COLO829 (cell line): ENCODE data around the gene TESPA1.
"Not testable (repeated sequence)": the region's sequence is repeated elsewhere in the genome, so short reads cannot be mapped to it uniquely, and the experiment has no call there.

Experiments
- DNase-seq: peaks from one replicate; pipeline ENCODE4 v3.0.0; 2012; ENCODE audit warnings: low spot score

Gene TESPA1

DNA sequence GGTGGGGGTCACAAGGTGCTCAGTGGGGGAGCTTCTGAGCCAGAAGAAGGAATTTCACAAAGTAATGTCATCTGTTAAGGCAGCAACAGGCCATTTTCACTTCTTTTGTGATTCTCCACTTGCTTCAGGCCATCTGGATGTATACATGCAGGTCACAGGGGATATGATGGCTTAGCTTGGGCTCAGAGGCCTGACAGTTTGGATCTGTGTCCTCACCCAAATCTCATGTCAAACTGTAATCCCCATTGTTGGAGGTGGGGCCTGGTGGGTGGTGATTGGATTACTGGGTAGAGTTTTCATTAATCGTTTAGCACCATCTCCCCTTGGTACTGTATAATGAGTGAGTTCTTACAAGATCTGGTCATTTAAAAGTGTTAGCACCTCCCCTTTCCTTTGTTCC lies 36.4 kb downstream of the TESPA1 start:
- no peak for DNase-seq

DNA sequence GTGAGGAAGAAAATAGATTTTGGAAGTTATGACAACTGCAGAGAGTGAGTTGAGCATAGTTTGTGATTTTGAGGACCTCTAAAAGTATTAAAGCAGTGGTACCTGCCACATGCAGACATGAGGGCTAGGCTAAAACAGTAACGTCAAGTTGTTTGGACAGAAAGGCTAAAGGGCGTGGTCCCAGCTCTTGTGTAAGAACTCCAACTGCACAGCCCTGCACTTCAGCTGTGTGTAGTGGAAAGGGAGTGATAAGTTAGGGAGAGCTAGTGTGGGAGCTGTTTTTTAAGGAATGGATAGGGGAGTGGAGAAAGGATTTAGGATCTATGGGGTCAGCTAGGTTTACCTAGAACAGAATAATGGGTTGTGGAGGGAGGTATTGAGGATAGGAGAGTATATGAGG lies 39.5 kb downstream of the TESPA1 start:
- no peak for DNase-seq

DNA sequence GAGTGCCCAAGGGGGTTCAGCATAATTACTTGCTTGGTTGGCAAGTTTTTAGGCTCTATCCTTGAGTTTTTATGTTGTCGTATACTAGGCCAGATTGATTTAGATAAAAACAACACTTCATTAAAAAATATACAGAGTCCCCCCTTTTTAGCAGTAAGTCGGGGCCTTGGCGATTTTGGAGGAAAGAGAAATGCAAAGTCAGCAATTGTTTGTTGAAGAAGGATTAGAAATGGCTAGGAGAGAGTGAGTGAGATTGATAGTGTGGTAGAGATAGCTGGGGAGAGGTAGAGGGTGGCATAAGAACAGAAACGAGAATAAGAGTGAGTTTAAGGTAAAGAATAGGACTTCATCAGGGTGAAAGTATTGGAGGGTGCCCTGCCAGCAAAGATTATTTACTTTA lies 41.3 kb downstream of the TESPA1 start:
- DNase-seq, result not testable (repeated sequence)

DNA sequence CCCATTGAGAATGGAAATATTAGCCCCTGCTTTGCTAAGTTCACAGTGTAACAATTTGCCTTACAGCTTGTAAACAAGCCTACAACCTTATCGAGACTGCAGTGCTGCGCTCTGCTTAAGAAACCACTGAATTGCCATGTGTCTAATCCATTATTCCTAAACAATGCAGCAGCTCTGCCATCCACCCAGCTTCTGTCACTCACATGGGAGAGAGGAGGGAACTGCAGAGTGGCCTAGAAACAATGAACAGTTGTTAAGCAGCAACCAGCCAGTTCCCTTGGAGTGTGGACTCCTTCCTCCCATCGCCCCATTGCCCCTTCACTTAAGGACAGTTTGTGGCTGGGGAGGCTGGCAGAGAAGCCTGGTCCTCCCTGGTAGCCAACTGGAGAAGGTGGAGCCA lies 42.9 kb downstream of the TESPA1 start:
- DNase-seq, result peak; percentile 24

DNA sequence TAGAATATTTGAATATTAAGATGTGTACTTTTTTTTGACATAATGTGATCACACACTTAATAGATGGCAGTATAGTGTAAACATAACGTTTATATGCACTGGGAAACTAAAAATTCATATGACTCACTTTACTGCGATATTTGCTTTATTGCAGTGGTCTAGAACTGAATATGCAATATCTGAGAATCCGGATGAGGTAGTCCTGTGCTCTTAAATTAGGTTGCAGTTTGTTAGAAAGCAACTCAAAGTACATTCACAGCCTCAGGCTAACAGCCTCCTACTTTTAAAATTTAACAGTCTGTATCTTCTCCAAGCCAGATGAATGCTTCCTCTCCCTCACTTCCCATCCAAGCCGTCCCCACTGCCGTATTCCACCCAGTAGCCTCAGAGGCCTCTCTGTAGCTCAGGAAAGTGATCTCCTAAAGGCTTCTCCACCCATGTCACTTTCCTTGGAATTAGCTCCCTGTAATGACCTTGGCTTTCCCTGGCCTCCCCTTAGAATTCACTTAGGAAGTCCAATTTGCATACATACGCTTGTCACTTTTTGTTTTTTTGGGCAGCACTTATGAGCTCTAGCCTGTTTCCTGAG lies 43.7 kb downstream of the TESPA1 start:
- DNase-seq, result no peak

DNA sequence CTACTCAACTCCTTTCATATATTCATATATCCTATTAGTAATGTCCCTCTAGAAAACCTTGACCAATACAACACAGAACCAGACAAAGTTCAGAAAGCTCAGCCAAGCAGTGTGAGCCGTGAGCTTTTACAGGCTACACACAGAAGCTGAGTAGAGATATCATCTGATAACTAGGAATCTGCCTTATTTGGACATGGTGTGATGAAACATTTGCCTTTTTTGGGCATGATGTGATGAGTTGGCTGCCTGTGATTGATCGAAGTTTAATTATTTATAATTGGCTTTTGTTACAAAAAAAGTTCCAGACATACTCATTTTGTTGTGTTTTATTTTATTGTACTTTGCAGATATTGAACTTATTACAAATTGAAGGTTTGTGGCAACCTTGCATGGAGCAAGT lies 46.6 kb downstream of the TESPA1 start:
- no peak for DNase-seq

DNA sequence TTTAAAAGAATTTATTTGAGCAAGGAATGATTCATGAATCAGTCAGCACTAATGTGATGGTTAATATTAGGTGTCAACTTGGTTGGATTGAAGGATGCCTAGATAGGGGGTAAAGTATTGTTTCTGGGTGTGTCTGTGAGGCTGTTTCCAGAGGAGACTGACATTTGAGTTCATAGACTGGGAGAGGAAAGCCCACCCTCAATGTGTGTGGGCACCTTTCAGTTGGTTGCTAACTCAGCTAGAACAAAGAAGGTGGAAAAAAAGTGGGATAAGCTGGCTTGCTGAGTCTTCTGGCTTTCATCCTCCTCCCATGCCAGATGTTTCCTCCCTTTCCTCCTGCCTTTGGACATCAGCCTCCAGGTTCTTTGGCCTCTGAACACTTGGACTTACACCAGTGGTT lies 47.2 kb downstream of the TESPA1 start:
- DNase-seq, result no peak

DNA sequence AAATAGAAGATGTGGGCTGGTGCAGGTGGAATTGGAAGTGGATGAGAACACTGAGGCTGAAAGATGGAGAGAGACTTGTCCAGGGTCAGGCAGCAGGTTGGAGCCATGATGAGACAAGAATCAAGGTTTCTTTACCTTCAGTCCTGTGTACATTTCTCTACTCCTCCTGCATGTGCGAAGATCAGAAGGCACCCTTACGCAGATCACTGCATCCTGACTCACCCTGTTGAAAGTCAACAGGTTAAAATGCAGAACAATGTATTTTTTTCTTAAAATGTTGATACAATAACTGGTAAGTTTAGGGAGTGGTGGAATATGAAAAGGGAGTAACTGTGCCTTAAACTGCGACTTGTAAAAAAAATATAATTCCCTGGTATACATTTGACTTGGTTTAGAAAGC lies 47.8 kb downstream of the TESPA1 start:
- DNase-seq, result no peak

DNA sequence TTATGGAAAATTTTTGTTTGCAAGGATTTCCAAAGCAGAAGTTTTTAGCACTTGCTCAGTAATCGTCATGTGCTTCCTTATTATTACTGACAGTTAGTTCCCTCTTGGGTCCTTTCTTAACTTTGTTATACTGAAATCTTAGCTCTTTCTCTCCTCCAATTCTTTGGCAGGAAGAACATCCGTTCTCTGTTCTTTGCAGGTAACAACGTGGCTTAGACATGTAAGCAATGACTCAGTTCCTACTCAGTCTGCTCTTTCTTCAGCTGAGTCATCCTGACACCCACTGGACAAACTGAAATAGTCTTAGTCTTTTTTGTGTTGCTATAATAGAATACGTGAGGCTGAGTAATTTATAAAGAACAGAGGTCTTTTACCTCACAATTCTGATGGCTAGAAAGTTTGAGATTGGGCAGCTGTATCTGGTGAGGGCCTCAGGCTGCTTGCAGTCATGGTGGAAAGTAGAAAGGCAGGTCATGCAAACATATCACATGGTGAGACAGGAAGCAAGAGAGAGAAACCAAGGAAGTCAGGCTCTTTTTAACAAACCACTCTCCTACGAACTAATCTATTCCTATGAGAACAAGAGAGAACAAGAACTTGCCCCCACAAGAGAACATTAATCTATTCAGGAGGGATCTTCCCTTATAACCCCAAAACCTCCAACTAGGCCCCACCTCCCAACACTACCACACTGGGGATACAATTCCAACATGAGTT lies 49.2 kb downstream of the TESPA1 start:
- DNase-seq, result peak; percentile 90

DNA sequence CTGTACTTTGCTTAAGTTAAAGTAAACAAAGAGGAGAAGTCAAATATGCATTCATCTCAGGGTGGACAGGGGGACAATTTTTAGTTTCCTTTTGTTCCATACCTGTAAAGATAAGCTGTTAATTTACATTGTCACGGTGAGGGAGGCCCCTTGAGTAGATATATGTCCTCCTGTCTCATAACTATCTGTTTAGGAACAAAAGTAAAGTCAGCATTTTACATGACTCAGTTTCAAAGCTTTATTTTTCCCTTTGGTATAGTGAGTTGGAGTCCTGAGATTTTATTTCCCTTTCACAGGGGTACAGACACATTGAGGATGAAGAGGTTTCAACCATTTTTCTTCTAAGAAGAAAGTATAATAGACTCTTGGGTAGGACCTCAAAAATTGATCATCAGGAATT lies 50.1 kb downstream of the TESPA1 start:
- DNase-seq, result no peak

DNA sequence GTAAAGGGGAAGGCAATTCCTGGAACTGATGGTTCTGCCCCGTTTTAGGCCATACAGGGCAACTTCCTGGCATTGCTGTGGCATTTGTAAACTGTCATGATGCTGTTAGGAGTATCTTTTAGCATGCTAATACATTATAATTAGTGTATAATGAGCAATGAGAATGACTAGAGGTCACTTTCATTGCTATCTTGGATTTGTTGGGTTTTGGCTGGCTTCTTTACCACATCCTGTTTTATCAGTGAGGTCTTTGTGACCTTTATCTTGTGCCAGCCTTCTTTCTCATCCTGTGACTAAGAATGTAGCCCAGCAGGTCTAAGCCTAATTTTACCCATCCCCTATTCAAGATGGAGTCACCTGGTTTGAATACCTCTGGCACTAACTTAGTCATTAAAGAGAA lies 51.2 kb downstream of the TESPA1 start:
- peak; percentile 29 for DNase-seq

DNA sequence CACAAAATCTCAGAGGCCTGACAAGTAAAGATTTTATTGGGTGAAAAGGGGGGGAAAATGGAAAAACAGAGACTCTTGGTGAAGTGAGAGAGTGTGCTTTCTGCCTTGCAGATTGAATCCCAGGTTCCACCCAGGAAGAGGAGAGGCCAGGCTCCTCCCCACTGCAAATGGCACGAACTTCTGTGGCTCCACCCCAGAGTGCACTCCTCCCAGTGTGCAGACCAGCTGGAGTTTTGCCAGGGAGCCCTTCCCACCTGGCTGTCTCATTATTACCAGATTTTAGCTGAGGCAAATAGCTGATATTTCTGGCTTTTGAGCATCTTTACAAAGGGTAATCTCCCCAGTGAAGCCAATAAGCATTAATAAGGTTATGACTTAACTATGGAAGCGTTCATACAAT lies 51.9 kb downstream of the TESPA1 start:
- DNase-seq, result no peak

DNA sequence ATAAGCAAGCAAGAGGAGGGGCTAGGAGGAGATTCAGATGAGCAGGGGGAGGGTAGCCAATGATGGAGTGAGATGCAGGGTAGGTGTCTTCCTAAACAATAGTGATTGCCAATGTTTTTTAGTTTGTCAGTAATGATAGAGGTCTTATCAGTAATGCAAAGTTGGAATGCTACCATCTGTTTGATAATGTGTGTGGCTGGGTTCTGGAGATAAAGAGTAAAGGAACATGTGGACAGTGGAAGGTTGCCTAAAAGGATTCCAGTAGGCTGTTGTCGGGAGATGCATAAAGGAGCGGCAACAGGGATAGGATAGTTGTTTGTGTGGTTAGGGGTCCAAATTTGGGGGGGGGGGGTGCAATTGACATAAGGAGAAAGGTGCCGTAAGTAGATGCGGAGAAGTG lies 52.5 kb downstream of the TESPA1 start:
- DNase-seq, result no peak

DNA sequence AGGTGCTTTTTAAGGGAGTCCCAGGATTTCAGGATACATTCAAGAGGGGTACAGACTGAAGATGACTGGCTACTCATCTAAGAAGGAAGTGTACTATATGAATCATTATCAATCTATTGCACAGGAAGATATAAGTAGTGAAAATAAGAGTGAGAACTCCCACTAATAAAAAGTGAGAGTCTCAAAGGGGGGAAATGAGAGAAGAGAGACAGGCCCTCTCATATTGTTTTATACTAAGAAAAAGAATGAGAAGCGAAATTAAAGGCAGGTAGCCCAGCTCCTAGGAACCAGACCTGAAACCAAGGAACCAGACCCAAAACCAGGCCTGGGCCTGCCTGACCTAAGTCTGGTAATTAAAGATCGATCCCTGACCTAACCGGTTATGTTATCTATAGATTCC lies 54.6 kb downstream of the TESPA1 start:
- DNase-seq, result no peak

DNA sequence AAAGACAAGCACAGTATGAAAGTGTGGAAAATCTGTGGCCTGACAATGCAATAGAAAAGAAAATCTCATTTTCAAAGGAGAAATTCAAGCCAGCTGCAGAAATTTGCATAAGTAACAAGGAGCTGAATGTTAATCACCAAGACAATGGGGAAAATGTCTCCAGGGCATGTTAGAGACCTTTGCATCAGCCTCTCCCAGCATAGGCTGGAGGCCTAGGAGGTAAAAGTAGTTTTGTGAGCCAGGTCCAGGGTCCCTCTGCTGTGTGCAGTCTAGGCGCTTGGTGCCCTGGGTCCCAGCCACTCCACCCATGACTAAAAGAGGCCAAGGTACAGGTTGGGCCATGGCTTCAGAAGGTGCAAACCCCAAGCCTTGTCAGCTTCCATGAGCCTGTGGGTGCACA lies 58.3 kb downstream of the TESPA1 start:
- DNase-seq, result no peak

DNA sequence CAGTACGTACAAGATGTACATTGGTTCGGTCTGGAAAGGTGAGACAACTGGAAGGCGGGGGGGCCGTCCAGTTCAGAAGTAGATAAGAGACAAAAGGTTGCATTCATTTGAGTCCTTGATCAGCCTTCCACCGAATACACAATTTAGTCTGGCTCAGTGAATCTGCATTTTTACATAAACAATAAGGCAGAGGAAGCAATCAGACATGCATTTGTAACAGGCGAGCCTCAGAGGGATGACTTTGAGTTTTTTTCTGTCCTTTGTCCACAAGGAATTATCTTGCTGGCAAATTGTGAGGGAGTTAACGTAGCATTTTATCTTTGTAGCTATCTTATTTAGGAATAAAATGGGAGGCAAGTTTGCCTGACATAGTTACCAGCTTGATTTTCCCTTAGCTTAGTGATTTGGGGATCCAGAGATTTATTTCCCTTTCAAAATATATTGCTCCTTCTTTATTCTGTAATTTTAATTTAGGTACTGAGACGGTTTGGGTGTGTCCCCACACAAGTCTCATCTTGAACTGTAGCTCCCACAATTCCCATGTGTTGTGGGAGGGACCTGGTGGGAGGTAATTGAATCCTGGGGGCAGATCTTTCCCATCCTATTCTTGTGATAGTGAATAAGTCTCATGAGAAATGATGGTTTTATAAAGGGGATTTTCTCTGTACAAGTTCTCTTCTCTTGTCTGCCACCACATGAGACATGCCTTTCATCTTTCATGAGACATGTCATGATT lies 59.4 kb downstream of the TESPA1 start:
- no peak for DNase-seq

DNA sequence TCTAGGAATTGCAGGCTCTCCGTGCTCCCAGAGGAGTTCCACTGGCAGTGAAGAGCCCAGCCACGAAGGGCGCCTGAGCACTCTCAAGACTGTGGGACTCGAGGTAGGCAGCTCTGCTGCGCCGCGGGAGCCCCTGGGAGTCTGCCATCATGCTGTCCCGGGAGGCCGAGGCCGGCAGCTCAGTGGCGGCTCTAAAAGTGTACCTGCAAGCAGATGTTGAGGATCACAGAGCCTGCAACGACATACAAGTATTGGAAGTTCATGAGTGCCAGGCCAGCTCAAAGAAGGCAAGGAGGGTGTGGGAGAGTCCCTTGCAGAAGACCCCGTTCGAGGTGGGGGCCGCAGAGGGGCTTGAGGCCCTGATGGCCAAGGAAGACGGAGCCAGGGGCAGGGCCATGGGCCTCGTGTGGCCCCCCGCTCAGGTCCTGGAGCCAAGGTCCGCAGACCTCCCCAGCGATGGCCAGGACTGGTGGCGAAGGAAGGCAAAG lies 67.5 kb downstream of the TESPA1 start:
- no peak for DNase-seq
